Hematopoietic multipotent progenitor cell treated with erythropoietin and hydrocortisone succinate and interleukin-3 and kit ligand, for 4 days (in vitro differentiated cells): ENCODE data around the gene TMEM62.

Experiments used
- DNase-seq: peaks from one replicate; pipeline ENCODE4 v3.0.0-alpha.2; 2015

The TMEM62 gene

GRCh38 chr15:43133430-43134156, at the start of gene TMEM62:
TSS of gene TMEM62 (plus strand) at chr15:43133586. CDS start at chr15:43133803, 217 bp downstream.
- peak; percentile 88 for DNase-seq

GRCh38 chr15:43085921-43086320, 47.5 kb upstream of the TMEM62 start:
- no peak for DNase-seq

- no peak for DNase-seq
Measured at GRCh38 chr15:43086551-43086950, 46.8 kb upstream of the TMEM62 start.

- DNase-seq, result no peak
Measured at GRCh38 chr15:43091859-43092258, 41.5 kb upstream of the TMEM62 start.

GRCh38 chr15:43093026-43093425, 40.4 kb upstream of the TMEM62 start:
- peak; percentile 78 for DNase-seq

- peak; percentile 88 for DNase-seq
Measured at GRCh38 chr15:43094416-43095030, 38.9 kb upstream of the TMEM62 start.

GRCh38 chr15:43095243-43095642, 38.1 kb upstream of the TMEM62 start:
- peak; percentile 80 for DNase-seq

- DNase-seq, result peak; percentile 17
Measured at GRCh38 chr15:43095708-43096347, 37.6 kb upstream of the TMEM62 start.

- no peak for DNase-seq
Measured at GRCh38 chr15:43096411-43096810, 37.0 kb upstream of the TMEM62 start.

GRCh38 chr15:43099105-43099845, 34.1 kb upstream of the TMEM62 start:
- DNase-seq, result no peak

GRCh38 chr15:43100971-43101370, 32.4 kb upstream of the TMEM62 start:
- DNase-seq, result no peak

- DNase-seq, result no peak
Measured at GRCh38 chr15:43102187-43102586, 31.2 kb upstream of the TMEM62 start.

- no peak for DNase-seq
Measured at GRCh38 chr15:43103907-43104306, 29.5 kb upstream of the TMEM62 start.

GRCh38 chr15:43104426-43104825, 29.0 kb upstream of the TMEM62 start:
- DNase-seq, result peak; percentile 36

- peak; percentile 46 for DNase-seq
Measured at GRCh38 chr15:43105077-43105736, 28.2 kb upstream of the TMEM62 start.

GRCh38 chr15:43105778-43106485, 27.5 kb upstream of the TMEM62 start, which contains the start of gene UBR1:
TSS of gene UBR1 (minus strand) at chr15:43106038. CDS start at chr15:43106022, 16 bp downstream.
- peak; percentile 98 for DNase-seq

GRCh38 chr15:43106486-43106829, 26.9 kb upstream of the TMEM62 start:
- peak; percentile 45 for DNase-seq

- DNase-seq, result peak; percentile 37
Measured at GRCh38 chr15:43107751-43108150, 25.6 kb upstream of the TMEM62 start.

GRCh38 chr15:43111354-43111753, 22.0 kb upstream of the TMEM62 start:
- DNase-seq, result no peak

GRCh38 chr15:43118286-43118685, 15.1 kb upstream of the TMEM62 start:
- DNase-seq, result no peak

GRCh38 chr15:43118829-43119228, 14.6 kb upstream of the TMEM62 start:
- no peak for DNase-seq

- no peak for DNase-seq
Measured at GRCh38 chr15:43121863-43122262, 11.5 kb upstream of the TMEM62 start.
